SU-DHL-6 (cell line): ENCODE results near the gene PRKAR1B.

Source experiments
- H2AFZ ChIP-seq: fragments of 200-600 bp; sonication (generic); 2 replicates; pipeline ENCODE4 v1.6.1; 2014; ENCODE audit warnings: low read depth, mild to moderate bottlenecking, moderate library complexity, mixed read lengths, antibody characterized with exemption, low read length; ENCODE audit not compliant: severe bottlenecking
- H3F3A ChIP-seq: fragments of 200-600 bp; shearing (Covaris generic); 2 replicates; pipeline ENCODE4 v1.6.0; 2016; ENCODE audit warnings: antibody characterized with exemption, mild to moderate bottlenecking; ENCODE audit not compliant: insufficient read depth
- H3K27ac ChIP-seq: fragments of 200-600 bp; sonication (generic); 2 replicates; pipeline ENCODE4 v1.5.1; 2016; ENCODE audit warnings: low read depth, mild to moderate bottlenecking, low read length, moderate library complexity, mixed read lengths
- H3K27me3 ChIP-seq: fragments of 200-600 bp; sonication (generic), shearing (Covaris generic); 2 replicates; pipeline ENCODE4 v1.6.0; 2014; ENCODE audit warnings: mild to moderate bottlenecking, low read length
- H3K36me3 ChIP-seq: fragments of 200-600 bp; sonication (generic); 2 replicates; pipeline ENCODE4 v1.6.1; 2014; ENCODE audit warnings: mild to moderate bottlenecking, low read length, mixed read lengths
- H3K4me2 ChIP-seq: fragments of 300-600, 200-600 bp; shearing (Covaris generic), sonication (generic); 2 replicates; pipeline ENCODE4 v1.6.0; 2014; ENCODE audit warnings: low read length, low read depth, mild to moderate bottlenecking; ENCODE audit not compliant: poor library complexity, severe bottlenecking
- H3K4me3 ChIP-seq: fragments of 200-600 bp; sonication (generic); 2 replicates; pipeline ENCODE4 v1.5.1; 2014; ENCODE audit warnings: antibody characterized with exemption, low read length, mild to moderate bottlenecking, mixed read lengths; ENCODE audit not compliant: insufficient read depth, poor library complexity, severe bottlenecking
- H3K79me2 ChIP-seq: fragments of 200-600 bp; sonication (generic); 2 replicates; pipeline ENCODE4 v1.6.1; 2014; ENCODE audit warnings: mild to moderate bottlenecking, low read length, moderate library complexity; ENCODE audit not compliant: insufficient read depth
- H3K9ac ChIP-seq: fragments of 200-600 bp; sonication (generic); 2 replicates; pipeline ENCODE4 v1.7.0; 2014; ENCODE audit warnings: mild to moderate bottlenecking, low read length
- H3K9me2 ChIP-seq: fragments of 200-600 bp; sonication (generic); replicated peaks from 2 replicates; pipeline ENCODE4 v1.6.1; 2014; ENCODE audit warnings: low read length; ENCODE audit not compliant: insufficient read depth
- H3K9me3 ChIP-seq: fragments of 200-600 bp; sonication (generic); 2 replicates; pipeline ENCODE4 v1.6.1; 2014; ENCODE audit warnings: low read length, mixed read lengths; ENCODE audit not compliant: insufficient read depth
- H4K20me1 ChIP-seq: fragments of 200-600 bp; sonication (generic); 2 replicates; pipeline ENCODE4 v1.6.1; 2014; ENCODE audit warnings: low read depth, mild to moderate bottlenecking, antibody characterized with exemption, low read length, moderate library complexity, mixed read lengths
- EZH2phosphoT487 ChIP-seq: fragments of 200-600 bp; sonication (generic), shearing (Covaris generic); conservative IDR thresholded peaks from 2 replicates; pipeline ENCODE4 v1.6.1; 2018; ENCODE audit warnings: mild to moderate bottlenecking, antibody characterized with exemption, low read length, moderate library complexity, mixed read lengths
- TF ChIP-seq, protein P1 (sequence below): fragments of 200-600 bp; sonication (generic); IDR thresholded peaks from one replicate; pipeline ENCODE4 v1.5.1; 2017; ENCODE audit warnings: antibody characterized with exemption, mild to moderate bottlenecking, low read length, moderate library complexity; ENCODE audit not compliant: insufficient read depth, poor library complexity, severe bottlenecking

The PRKAR1B gene

GRCh38 chr7:696812-697551, 30.1 kb downstream of the PRKAR1B start:
- peaks cover 7% of the 10 kb centered on the region; the same call in 1 of the 2 replicates for H3K79me2 ChIP-seq
- TF ChIP-seq, protein P1, sequence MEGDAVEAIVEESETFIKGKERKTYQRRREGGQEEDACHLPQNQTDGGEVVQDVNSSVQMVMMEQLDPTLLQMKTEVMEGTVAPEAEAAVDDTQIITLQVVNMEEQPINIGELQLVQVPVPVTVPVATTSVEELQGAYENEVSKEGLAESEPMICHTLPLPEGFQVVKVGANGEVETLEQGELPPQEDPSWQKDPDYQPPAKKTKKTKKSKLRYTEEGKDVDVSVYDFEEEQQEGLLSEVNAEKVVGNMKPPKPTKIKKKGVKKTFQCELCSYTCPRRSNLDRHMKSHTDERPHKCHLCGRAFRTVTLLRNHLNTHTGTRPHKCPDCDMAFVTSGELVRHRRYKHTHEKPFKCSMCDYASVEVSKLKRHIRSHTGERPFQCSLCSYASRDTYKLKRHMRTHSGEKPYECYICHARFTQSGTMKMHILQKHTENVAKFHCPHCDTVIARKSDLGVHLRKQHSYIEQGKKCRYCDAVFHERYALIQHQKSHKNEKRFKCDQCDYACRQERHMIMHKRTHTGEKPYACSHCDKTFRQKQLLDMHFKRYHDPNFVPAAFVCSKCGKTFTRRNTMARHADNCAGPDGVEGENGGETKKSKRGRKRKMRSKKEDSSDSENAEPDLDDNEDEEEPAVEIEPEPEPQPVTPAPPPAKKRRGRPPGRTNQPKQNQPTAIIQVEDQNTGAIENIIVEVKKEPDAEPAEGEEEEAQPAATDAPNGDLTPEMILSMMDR: no peak
- no peak for TF ChIP-seq EZH2phosphoT487
- H4K20me1 ChIP-seq: no peaks in the 10 kb centered on the region
- H3K9me2 ChIP-seq: no peaks in the 10 kb centered on the region
- H3K27ac ChIP-seq: no peak overlapping the region
- no peak overlapping the region for H3K4me3 ChIP-seq
- no peaks in the 10 kb centered on the region for H3F3A ChIP-seq
- H2AFZ ChIP-seq: no peak overlapping the region
- no peaks in the 10 kb centered on the region for H3K27me3 ChIP-seq
- H3K9ac ChIP-seq: no peak overlapping the region
- H3K9me3 ChIP-seq: no peaks in the 10 kb centered on the region
- no peak overlapping the region for H3K4me2 ChIP-seq
- H3K36me3 ChIP-seq: no peaks in the 10 kb centered on the region

GRCh38 chr7:696426-696811, 30.7 kb downstream of the PRKAR1B start:
- H3K4me3 ChIP-seq: no peak overlapping the region

GRCh38 chr7:693280-693679, 33.8 kb downstream of the PRKAR1B start:
- Histone ChIP-seq H3K4me2 (no peak overlapping the region), H3F3A (no peaks in the 10 kb centered on the region), H3K27me3 (no peaks in the 10 kb centered on the region), H3K9ac (no peak overlapping the region), H3K79me2 (no peaks in the 10 kb centered on the region), H2AFZ (no peak overlapping the region), H4K20me1 (no peaks in the 10 kb centered on the region), H3K9me2 (no peaks in the 10 kb centered on the region), H3K4me3 (no peak overlapping the region), H3K9me3 (no peaks in the 10 kb centered on the region), H3K27ac (no peak overlapping the region), H3K36me3 (peaks cover 5% of the 10 kb centered on the region)
- TF ChIP-seq EZH2phosphoT487: no peak
- TF ChIP-seq, protein P1: no peak

More at GRCh38 chr7:696426-696811, 30.7 kb downstream of the PRKAR1B start:
- no peaks in the 10 kb centered on the region for H3K36me3 ChIP-seq
- H3K9me3 ChIP-seq: no peaks in the 10 kb centered on the region
- no peak overlapping the region for H3K27ac ChIP-seq
- H3K9me2 ChIP-seq: no peaks in the 10 kb centered on the region
- H2AFZ ChIP-seq: no peak overlapping the region
- H4K20me1 ChIP-seq: no peaks in the 10 kb centered on the region
- no peak overlapping the region for H3K4me2 ChIP-seq
- no peak overlapping the region for H3K9ac ChIP-seq
- no peaks in the 10 kb centered on the region for H3F3A ChIP-seq
- H3K27me3 ChIP-seq: no peaks in the 10 kb centered on the region
- peaks cover 3% of the 10 kb centered on the region; the same call in 1 of the 2 replicates for H3K79me2 ChIP-seq
- no peak for TF ChIP-seq EZH2phosphoT487
- TF ChIP-seq, protein P1: no peak
